HFFc6 (cell line): ENCODE results near the gene VGLL4. TPM values are rescaled to one million over a fixed set of nuclear protein-coding genes. Genes with fewer than 3 reads are reported as not detected.
A peak's percentile ranks its signal among the peaks of the same experiment; 100 is the strongest.

Source experiments
- DNase-seq: peaks from one replicate; pipeline ENCODE4 v3.0.0-alpha.2; 2018
- H3K27ac Mint-ChIP-seq: 2 replicates; pipeline ENCODE4 v1.8.0; 2020; ENCODE audit warnings: mild to moderate bottlenecking, mixed read lengths
- H3K27me3 Mint-ChIP-seq: 2 replicates; pipeline ENCODE4 v1.8.0; 2021; ENCODE audit warnings: mild to moderate bottlenecking, moderate library complexity, mixed read lengths; ENCODE audit not compliant: insufficient read depth
- H3K36me3 Mint-ChIP-seq: 2 replicates; pipeline ENCODE4 v1.8.0; 2021; ENCODE audit warnings: low read depth, mixed read lengths
- H3K4me1 Mint-ChIP-seq: 2 replicates; pipeline ENCODE4 v1.8.0; 2020; ENCODE audit warnings: low read depth, mixed read lengths
- H3K4me3 Mint-ChIP-seq: 2 replicates; pipeline ENCODE4 v1.8.0; 2020; ENCODE audit warnings: mild to moderate bottlenecking, moderate library complexity, mixed read lengths
- H3K9me3 Mint-ChIP-seq: 2 replicates; pipeline ENCODE4 v1.8.0; 2020; ENCODE audit warnings: mild to moderate bottlenecking, mixed read lengths
- CTCF ChIP-seq: fragments of 200-600 bp; sonication (generic); IDR thresholded peaks from 2 replicates; pipeline ENCODE4 v1.5.0; 2021; ENCODE audit warnings: antibody characterized with exemption, mild to moderate bottlenecking
- total RNA-seq, 6 experiments: library from RNA; stranded (reverse); fragmentation: NEBNext Ultra II Directional; extraction: Animal tissue kit (Norgen Biotek cat#: 25700); gene quantifications; 2 replicates in 1 of 6; 3 replicates in 5 of 6; pipeline ENCODE4 v1.2.3, GENCODE V29; 2021

The VGLL4 gene
- total RNA-seq, 6 experiments from 2014 or later, result 31.6 to 42.2 (median 33.8) TPM

GRCh38 chr3:11658180-11658579 is 14.5 kb upstream of the VGLL4 start:
- no peak for DNase-seq
- Mint-ChIP-seq H3K36me3 (peaks cover 13% of the 10 kb centered on the region), H3K27ac (no peak overlapping the region), H3K4me1 (peaks cover 16% of the 10 kb centered on the region), H3K27me3 (peaks cover 4% of the 10 kb centered on the region), H3K4me3 (no peak overlapping the region), H3K9me3 (no peaks in the 10 kb centered on the region)
- TF ChIP-seq CTCF, result no peak

- no peak for DNase-seq
- Mint-ChIP-seq H3K36me3 (no peaks in the 10 kb centered on the region), H3K4me1 (peaks cover 16% of the 10 kb centered on the region), H3K9me3 (no peaks in the 10 kb centered on the region), H3K27me3 (peaks cover 4% of the 10 kb centered on the region), H3K4me3 (no peak overlapping the region), H3K27ac (no peak overlapping the region)
- TF ChIP-seq CTCF, result peak; percentile 67
Observed at GRCh38 chr3:11655196-11655928, 11.6 kb upstream of the VGLL4 start.

DNA sequence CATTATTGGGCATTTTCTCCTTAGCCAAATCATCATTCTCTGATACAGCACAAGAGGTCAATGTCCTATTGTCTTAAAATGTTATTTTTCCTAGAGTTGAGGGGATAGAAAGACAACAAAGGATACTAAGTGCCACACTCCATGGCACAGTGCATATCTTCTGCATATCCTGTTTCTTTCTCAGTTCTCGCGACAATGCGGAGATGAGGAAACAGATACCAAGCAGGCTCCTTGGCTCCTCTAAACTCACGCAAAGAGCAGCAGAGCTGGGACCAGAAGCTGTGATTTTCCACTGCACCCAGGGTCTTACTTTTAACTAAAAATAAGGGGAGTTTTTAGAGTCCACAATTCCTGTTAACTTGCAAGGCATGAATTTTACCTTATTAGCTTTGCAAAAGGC is 10.5 kb upstream of the VGLL4 start:
- peaks cover 4% of the 10 kb centered on the region for H3K27me3 Mint-ChIP-seq
- no peaks in the 10 kb centered on the region for H3K9me3 Mint-ChIP-seq
- DNase-seq, result no peak
- no peak overlapping the region for H3K27ac Mint-ChIP-seq
- H3K36me3 Mint-ChIP-seq, result no peaks in the 10 kb centered on the region
- peaks cover 16% of the 10 kb centered on the region for H3K4me1 Mint-ChIP-seq
- H3K4me3 Mint-ChIP-seq, result no peak overlapping the region
- no peak for TF ChIP-seq CTCF

GRCh38 chr3:11653298-11654055 is 9.8 kb upstream of the VGLL4 start:
- DNase-seq, result no peak
- H3K4me3 Mint-ChIP-seq, result no peak overlapping the region
- H3K4me1 Mint-ChIP-seq, result peaks cover 16% of the 10 kb centered on the region
- no peaks in the 10 kb centered on the region for H3K36me3 Mint-ChIP-seq
- no peak overlapping the region for H3K27ac Mint-ChIP-seq
- H3K27me3 Mint-ChIP-seq, result peaks cover 4% of the 10 kb centered on the region
- H3K9me3 Mint-ChIP-seq, result no peaks in the 10 kb centered on the region
- TF ChIP-seq CTCF, result peak; percentile 27; the same call in 1 of the 2 replicates

DNA sequence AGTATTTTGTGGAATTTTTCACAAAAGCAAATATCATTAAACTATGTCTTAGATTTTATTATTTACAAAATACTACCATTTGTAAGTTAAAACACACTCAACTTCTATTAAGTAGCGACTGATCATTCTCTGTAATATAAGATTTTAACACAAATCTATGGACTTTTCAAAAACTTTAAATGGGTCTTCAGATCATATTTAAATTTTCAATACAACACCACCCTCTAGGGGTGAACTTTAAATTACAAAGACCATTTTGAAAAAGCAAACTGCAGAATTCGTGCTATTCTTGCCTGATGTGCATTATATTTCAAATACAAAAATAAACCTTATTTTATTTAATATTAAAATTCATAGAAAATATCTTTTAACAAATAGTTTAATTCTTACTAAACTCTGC is 8.2 kb upstream of the VGLL4 start:
- peak; percentile 44 for DNase-seq
- no peaks in the 10 kb centered on the region for H3K36me3 Mint-ChIP-seq
- no peak overlapping the region for H3K4me3 Mint-ChIP-seq
- H3K27me3 Mint-ChIP-seq, result peaks cover 4% of the 10 kb centered on the region
- peak; percentile 86 for TF ChIP-seq CTCF
- H3K4me1 Mint-ChIP-seq, result peaks cover 16% of the 10 kb centered on the region
- no peak overlapping the region for H3K27ac Mint-ChIP-seq
- H3K9me3 Mint-ChIP-seq, result no peaks in the 10 kb centered on the region
